Rectal smooth muscle tissue (tissue), 1 donor: Measurements from ENCODE around the gene LRRC8B.

Experiments
- H3K27ac ChIP-seq: one replicate; pipeline ENCODE4 v1.7.0; 2013; ENCODE audit warnings: low read depth, low read length, inconsistent platforms
- H3K27me3 ChIP-seq: one replicate; pipeline ENCODE4 v1.7.0; 2013; ENCODE audit warnings: low read length; ENCODE audit not compliant: control insufficient read depth, insufficient read depth
- H3K36me3 ChIP-seq: one replicate; pipeline ENCODE4 v1.7.0; 2013; ENCODE audit warnings: low read length; ENCODE audit not compliant: control insufficient read depth, insufficient read depth
- H3K4me1 ChIP-seq: one replicate; pipeline ENCODE4 v1.7.0; 2013; ENCODE audit warnings: low read length; ENCODE audit not compliant: control insufficient read depth, insufficient read depth
- H3K4me3 ChIP-seq: one replicate; pipeline ENCODE4 v1.7.0; 2013; ENCODE audit warnings: low read length
- H3K9ac ChIP-seq: one replicate; pipeline ENCODE4 v1.7.0; 2013; ENCODE audit warnings: low read length

Gene LRRC8B

DNA sequence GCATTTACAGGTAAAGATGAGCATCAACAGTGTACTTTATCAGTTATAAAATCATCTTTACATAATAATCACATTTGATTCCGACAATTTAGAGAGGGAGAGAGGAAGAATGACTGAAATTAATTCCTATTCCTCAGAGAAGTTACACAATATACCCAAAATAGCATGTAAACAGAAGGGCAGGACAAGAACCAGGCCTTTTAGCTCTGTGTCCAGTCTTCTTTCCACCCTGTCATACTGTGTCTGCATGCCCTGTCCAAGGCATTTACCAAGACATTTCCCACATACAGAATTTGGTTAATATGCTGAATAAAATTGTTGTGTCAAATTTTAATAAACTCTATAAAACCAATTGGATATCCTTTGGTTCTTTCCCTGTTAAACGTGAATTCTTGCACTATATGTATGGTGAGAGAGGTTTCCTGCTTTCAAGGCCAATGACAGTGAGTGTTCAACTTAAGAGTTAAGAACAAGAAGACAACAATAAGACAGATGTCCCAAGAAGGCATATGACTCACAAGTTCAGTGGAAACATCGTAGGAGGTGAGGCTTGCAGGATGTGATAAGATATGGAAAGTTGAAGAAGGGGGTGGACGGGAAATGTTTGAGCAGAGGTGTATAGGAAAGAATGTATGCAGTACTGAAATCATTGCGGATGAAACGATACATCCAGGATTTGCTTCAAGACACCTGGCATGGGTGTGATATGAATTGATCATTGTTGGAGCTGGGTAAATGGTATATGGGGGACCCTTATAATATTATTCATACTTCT, 20.8 kb downstream of the LRRC8B start:
- H3K9ac ChIP-seq: no peak overlapping the region
- no peak overlapping the region for H3K27ac ChIP-seq
- no peaks in the 10 kb centered on the region for H3K4me1 ChIP-seq
- H3K27me3 ChIP-seq: no peaks in the 10 kb centered on the region
- H3K36me3 ChIP-seq: no peaks in the 10 kb centered on the region
- no peak overlapping the region for H3K4me3 ChIP-seq

DNA sequence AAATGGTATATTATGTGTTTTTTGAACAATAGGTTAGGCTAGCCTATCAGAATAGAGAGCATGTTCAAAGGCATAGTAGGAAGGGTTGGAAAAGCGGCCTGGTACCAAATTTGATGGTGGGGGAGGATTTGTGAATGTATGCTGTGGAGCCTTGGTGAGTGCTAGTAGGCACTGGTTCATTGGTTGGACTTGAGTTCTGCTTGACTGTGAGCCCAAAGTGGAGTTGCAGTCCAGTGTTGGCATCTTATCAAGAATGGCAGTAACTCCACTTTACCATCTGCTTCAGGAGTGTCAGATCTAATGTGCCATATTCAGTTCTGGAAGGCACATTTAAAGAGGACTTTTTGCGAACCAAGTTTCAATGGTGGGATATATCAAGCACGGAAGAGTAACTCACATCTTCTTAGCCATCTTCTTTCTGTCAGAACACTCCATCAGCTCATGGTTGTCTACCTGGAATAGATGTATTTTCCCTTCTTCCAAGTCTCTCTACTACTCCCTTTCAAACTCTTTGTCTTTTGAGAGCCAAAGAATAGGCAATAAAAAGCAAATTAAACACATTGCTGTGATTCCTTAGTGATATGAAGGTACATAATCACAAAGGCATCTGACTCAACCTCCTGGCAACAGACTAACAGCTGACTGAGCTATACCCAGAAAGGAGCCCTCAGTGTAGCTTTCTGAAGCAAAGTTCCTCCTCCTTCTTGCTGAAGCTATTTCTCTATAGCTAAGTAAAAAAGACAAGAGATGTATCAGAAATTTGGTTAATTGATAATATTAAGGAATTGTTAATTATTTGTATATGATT, 21.7 kb downstream of the LRRC8B start:
- H3K4me3 ChIP-seq: no peak overlapping the region
- H3K27ac ChIP-seq: no peak overlapping the region
- H3K9ac ChIP-seq: no peak overlapping the region
- no peaks in the 10 kb centered on the region for H3K27me3 ChIP-seq
- H3K4me1 ChIP-seq: no peaks in the 10 kb centered on the region
- no peaks in the 10 kb centered on the region for H3K36me3 ChIP-seq

GRCh38 chr1:89546934-89547562, 22.4 kb downstream of the LRRC8B start:
- no peaks in the 10 kb centered on the region for H3K36me3 ChIP-seq
- no peak overlapping the region for H3K27ac ChIP-seq
- no peaks in the 10 kb centered on the region for H3K27me3 ChIP-seq
- no peaks in the 10 kb centered on the region for H3K4me1 ChIP-seq
- H3K4me3 ChIP-seq: no peak overlapping the region
- H3K9ac ChIP-seq: no peak overlapping the region

- H3K9ac ChIP-seq: no peak overlapping the region
- no peak overlapping the region for H3K27ac ChIP-seq
- no peak overlapping the region for H3K4me3 ChIP-seq
- H3K27me3 ChIP-seq: no peaks in the 10 kb centered on the region
- no peaks in the 10 kb centered on the region for H3K36me3 ChIP-seq
- no peaks in the 10 kb centered on the region for H3K4me1 ChIP-seq
Measured at GRCh38 chr1:89547563-89548116, 23.0 kb downstream of the LRRC8B start.

DNA sequence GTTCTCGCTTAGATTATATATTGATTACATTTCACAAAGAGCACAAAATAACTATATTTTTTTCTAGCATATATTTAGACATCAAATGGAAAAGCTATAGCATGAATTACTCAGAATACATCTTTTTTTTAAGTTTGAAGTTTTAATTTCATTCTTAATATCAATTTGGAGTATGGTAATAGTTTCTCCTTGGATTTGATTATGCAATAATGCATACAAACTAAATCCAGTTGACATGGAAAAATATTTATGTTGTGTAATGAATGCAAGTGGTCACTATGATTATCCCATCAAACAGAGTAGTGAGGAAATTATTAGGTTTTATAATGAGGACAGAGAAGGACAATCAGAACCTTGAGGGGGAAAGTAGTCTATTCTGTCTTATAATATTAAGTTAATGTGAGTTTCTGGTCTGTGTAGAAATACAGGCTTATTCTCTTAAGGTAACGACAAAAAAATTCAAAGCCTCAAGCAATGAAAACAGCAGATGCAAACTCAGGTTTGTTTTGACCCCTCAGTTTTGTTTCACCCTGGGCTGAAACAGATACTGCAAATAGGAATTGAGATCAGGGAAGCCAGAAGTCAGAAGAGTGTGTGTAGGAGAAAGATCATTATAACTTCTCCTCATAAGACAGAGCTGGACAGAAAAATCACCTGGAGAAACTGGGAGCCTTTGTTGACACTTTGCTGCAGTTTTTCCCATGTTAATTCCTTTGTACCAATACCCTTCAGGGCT, 23.7 kb downstream of the LRRC8B start:
- no peak overlapping the region for H3K9ac ChIP-seq
- no peaks in the 10 kb centered on the region for H3K4me1 ChIP-seq
- H3K27me3 ChIP-seq: no peaks in the 10 kb centered on the region
- no peak overlapping the region for H3K4me3 ChIP-seq
- no peak overlapping the region for H3K27ac ChIP-seq
- no peaks in the 10 kb centered on the region for H3K36me3 ChIP-seq

DNA sequence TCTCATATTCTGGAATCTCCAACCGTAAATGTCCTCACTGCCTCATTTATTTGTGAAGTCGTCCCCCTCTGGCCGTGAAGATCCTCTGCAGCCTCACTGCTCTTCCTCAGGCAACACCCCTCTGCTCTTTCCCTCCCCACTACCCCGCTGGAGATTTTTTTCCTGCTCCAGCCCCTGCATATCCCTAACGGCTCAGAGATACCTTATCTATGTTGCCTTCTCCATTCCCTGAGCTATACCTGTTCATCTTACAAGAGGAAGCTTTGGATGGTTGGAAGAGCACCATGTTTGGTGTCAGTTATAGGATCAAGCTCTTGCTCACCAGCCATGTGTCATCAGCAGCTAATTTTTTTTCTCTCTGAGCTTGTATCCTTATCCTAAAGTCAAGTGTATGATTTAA, 26.4 kb downstream of the LRRC8B start:
- no peaks in the 10 kb centered on the region for H3K27me3 ChIP-seq
- no peaks in the 10 kb centered on the region for H3K4me1 ChIP-seq
- H3K9ac ChIP-seq: no peak overlapping the region
- H3K4me3 ChIP-seq: no peak overlapping the region
- no peak overlapping the region for H3K27ac ChIP-seq
- no peaks in the 10 kb centered on the region for H3K36me3 ChIP-seq

- H3K9ac ChIP-seq: no peak overlapping the region
- H3K36me3 ChIP-seq: no peaks in the 10 kb centered on the region
- H3K4me1 ChIP-seq: no peaks in the 10 kb centered on the region
- no peak overlapping the region for H3K27ac ChIP-seq
- no peak overlapping the region for H3K4me3 ChIP-seq
- H3K27me3 ChIP-seq: no peaks in the 10 kb centered on the region
Measured at GRCh38 chr1:89552471-89553081, 27.9 kb downstream of the LRRC8B start.

- Histone ChIP-seq H3K27ac (no peak overlapping the region), H3K4me1 (no peaks in the 10 kb centered on the region), H3K27me3 (no peaks in the 10 kb centered on the region), H3K36me3 (no peaks in the 10 kb centered on the region), H3K9ac (no peak overlapping the region), H3K4me3 (no peak overlapping the region)
Measured at GRCh38 chr1:89553157-89553556, 28.5 kb downstream of the LRRC8B start.

DNA sequence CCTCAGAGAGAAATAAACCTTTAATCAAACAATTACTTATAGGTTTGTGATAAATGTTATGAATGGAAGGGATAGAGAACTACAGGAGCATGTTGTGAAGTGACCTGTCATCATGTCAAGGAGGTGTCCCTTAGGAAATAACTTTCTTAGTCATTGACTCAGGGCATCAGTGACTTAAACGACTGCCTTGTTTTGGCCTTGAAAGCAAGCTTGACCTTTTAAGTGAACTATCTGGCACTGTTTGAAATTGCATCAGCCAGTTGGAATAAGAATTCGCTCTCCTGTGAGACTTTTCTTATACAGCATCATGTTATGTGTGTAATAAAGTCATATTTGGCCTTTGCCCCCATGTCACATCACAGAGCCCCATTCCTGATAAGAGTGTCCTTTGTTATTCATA, 30.9 kb downstream of the LRRC8B start:
- H3K4me3 ChIP-seq: no peak overlapping the region
- H3K27me3 ChIP-seq: no peaks in the 10 kb centered on the region
- H3K27ac ChIP-seq: no peak overlapping the region
- H3K36me3 ChIP-seq: no peaks in the 10 kb centered on the region
- H3K9ac ChIP-seq: no peak overlapping the region
- H3K4me1 ChIP-seq: no peaks in the 10 kb centered on the region

GRCh38 chr1:89556726-89557444, 32.3 kb downstream of the LRRC8B start:
- no peak overlapping the region for H3K4me3 ChIP-seq
- H3K27ac ChIP-seq: no peak overlapping the region
- H3K36me3 ChIP-seq: no peaks in the 10 kb centered on the region
- no peaks in the 10 kb centered on the region for H3K27me3 ChIP-seq
- H3K4me1 ChIP-seq: no peaks in the 10 kb centered on the region
- H3K9ac ChIP-seq: no peak overlapping the region

DNA sequence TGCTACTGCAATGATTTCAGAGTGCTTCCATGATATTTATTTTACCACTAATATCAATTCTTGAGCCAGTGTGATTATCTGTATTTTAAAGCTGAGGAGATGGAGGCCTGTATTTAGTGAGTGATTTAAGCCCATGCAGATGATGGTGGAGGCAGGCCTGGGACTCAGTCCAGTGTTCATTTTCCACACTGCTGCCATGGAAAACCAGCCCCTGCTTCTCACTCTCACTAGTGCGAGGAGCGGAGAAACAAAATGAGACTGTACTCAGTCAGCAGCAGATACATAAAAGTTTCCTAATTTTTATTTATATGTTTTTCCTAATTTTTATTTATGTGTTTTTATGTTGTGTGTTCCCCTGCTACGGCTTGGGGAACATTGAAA, 32.8 kb downstream of the LRRC8B start:
- no peaks in the 10 kb centered on the region for H3K27me3 ChIP-seq
- no peak overlapping the region for H3K4me3 ChIP-seq
- H3K9ac ChIP-seq: no peak overlapping the region
- no peaks in the 10 kb centered on the region for H3K4me1 ChIP-seq
- no peaks in the 10 kb centered on the region for H3K36me3 ChIP-seq
- no peak overlapping the region for H3K27ac ChIP-seq
